Measurements from ENCODE around the gene GFOD1.

The GFOD1 gene

GRCh38 chr6:13308332-13308731 lies 179.1 kb downstream of the GFOD1 start:
- Histone ChIP-seq H3F3A (ENCODE audit: low read depth) (no peaks in the 10 kb centered on the region), H4K20me1 (ENCODE audit: insufficient read depth, low read length, poor library complexity, severe bottlenecking) (no peaks in the 10 kb centered on the region), H3K36me3 (ENCODE audit: insufficient read depth, low read length) (peaks cover 68% of the 10 kb centered on the region; the same call in 1 of the 2 replicates), H3K4me2 (ENCODE audit: low read depth, low read length, poor library complexity, severe bottlenecking) (no peak overlapping the region), H3K79me2 (ENCODE audit: insufficient read depth, low read length) (no peaks in the 10 kb centered on the region), H3K9me3 (ENCODE audit: insufficient read depth, low read depth, low read length) (no peaks in the 10 kb centered on the region), H3K4me1 (ENCODE audit: insufficient read depth, low read length, poor library complexity, severe bottlenecking) (no peaks in the 10 kb centered on the region), H3K27me3 (ENCODE audit: insufficient read depth, low read length, poor library complexity, severe bottlenecking) (no peaks in the 10 kb centered on the region), H3K4me3 (ENCODE audit: low read length, poor library complexity, severe bottlenecking) (no peak overlapping the region), H2AFZ (ENCODE audit: low read length) (no peak overlapping the region), H3K9ac (ENCODE audit: low read depth, low read length, poor library complexity, severe bottlenecking) (no peak overlapping the region), H3K9me2 (replicated peaks; ENCODE audit: low read depth, low read length) (no peaks in the 10 kb centered on the region)
- no peak for TF ChIP-seq EZH2phosphoT487 (IDR thresholded peaks at IDR 0.05; ENCODE audit: borderline replicate concordance)
